K562 (cell line): ENCODE data around the gene ZNF582. TPM values are rescaled to one million over a fixed set of nuclear protein-coding genes. Genes with fewer than 3 reads are reported as not detected.

Experiments used
- ARID1B ChIP-seq: fragments of 450-650 bp; IDR thresholded peaks from 2 replicates; pipeline ENCODE4 v1.6.1; 2016; ENCODE audit warnings: antibody characterized with exemption, mild to moderate bottlenecking, inconsistent platforms
- BACH1 ChIP-seq: fragments of 200-800 bp; sonication (Bioruptor generic); IDR thresholded peaks from 2 replicates; pipeline ENCODE4 v1.6.1; 2016; ENCODE audit warnings: missing genetic modification characterization, missing compliant biosample characterization
- CREM ChIP-seq: IDR thresholded peaks from 2 replicates; pipeline ENCODE4 v1.6.1; 2014; ENCODE audit warnings: antibody characterized with exemption, low read depth
- CXXC5 ChIP-seq: fragments of 250-450 bp; sonication (Bioruptor Pico); IDR thresholded peaks from 2 replicates; pipeline ENCODE4 v1.8.0; 2022; ENCODE audit warnings: inconsistent platforms, mild to moderate bottlenecking, moderate library complexity
- DPF2 ChIP-seq: fragments of 450-650 bp; IDR thresholded peaks from 2 replicates; pipeline ENCODE4 v1.6.1; 2016
- EWSR1 ChIP-seq: fragments of 450-650 bp; IDR thresholded peaks from 2 replicates; pipeline ENCODE4 v1.6.1; 2018; ENCODE audit warnings: borderline replicate concordance, mild to moderate bottlenecking, low read depth, moderate library complexity; ENCODE audit not compliant: partially characterized antibody
- KHSRP ChIP-seq: fragments of 450-650 bp; IDR thresholded peaks from 2 replicates; pipeline ENCODE4 v1.6.1; 2017
- MYC ChIP-seq, 2 experiments: fragments of 250-450 bp in 1 of 2; sonication (Bioruptor Pico) in 1 of 2; IDR thresholded peaks; 2 replicates each; pipeline versions ENCODE4 v1.5.1 to v1.6.1; 2012 to 2021; ENCODE audit warnings: low read depth in 2 of 2, borderline replicate concordance in 1 of 2, improper control_type of control experiment in 1 of 2, low read length in 1 of 2, mild to moderate bottlenecking in 1 of 2, moderate library complexity in 1 of 2
- NR2C1 ChIP-seq, 2 experiments: fragments of 450-650 bp; IDR thresholded peaks; 2 replicates each; pipeline ENCODE4 v1.6.1; 2017; ENCODE audit warnings: mild to moderate bottlenecking in 2 of 2, antibody characterized with exemption in 1 of 2, inconsistent platforms in 1 of 2, missing compliant biosample characterization in 1 of 2, missing genetic modification characterization in 1 of 2
- OTX1 ChIP-seq: fragments of 450-650 bp; formaldehyde crosslinking; IDR thresholded peaks from 2 replicates; pipeline ENCODE4 v1.4.0; 2022; ENCODE audit warnings: mild to moderate bottlenecking
- PML ChIP-seq: IDR thresholded peaks from 2 replicates; pipeline ENCODE4 v1.6.1; 2012; ENCODE audit warnings: low read length, inconsistent platforms
- RHOXF2B ChIP-seq: fragments of 250-450 bp; sonication (Bioruptor Pico); conservative IDR thresholded peaks from 2 replicates; pipeline ENCODE4 v1.5.1; 2021
- SMARCA5 ChIP-seq: fragments of 450-650 bp; IDR thresholded peaks from 2 replicates; pipeline ENCODE4 v1.6.1; 2016
- TAF7 ChIP-seq: fragments of 450-650 bp; IDR thresholded peaks from 2 replicates; pipeline ENCODE4 v1.6.1; 2016; ENCODE audit warnings: missing genetic modification characterization, missing compliant biosample characterization
- TRIM24 ChIP-seq, 2 experiments: fragments of 450-650 bp; IDR thresholded peaks; 2 replicates each; pipeline ENCODE4 v1.6.1; 2016
- ZNF311 ChIP-seq: fragments of 250-450 bp; sonication (Bioruptor Pico); IDR thresholded peaks from 2 replicates; pipeline ENCODE4 v1.4.0; 2020; ENCODE audit warnings: mild to moderate bottlenecking, moderate library complexity
- ZNF561 ChIP-seq: fragments of 450-650 bp; formaldehyde crosslinking; conservative IDR thresholded peaks from 2 replicates; pipeline ENCODE4 v1.4.0; 2020; ENCODE audit warnings: mild to moderate bottlenecking, moderate library complexity
- ZNF644 ChIP-seq: fragments of 200-800 bp; sonication (Bioruptor generic); IDR thresholded peaks from 2 replicates; pipeline ENCODE4 v1.6.1; 2016; ENCODE audit warnings: low read depth, missing genetic modification characterization, missing compliant biosample characterization
- polyA plus RNA-seq, 8 experiments: library from polyadenylated mRNA; depleted of rRNA in 4 of 8; stranded (reverse) in 5 of 8; unstranded in 3 of 8; fragments of >200 nt; fragmentation: Nextera tagmentation in 2 of 8; fragmentation: Illumina TruSeq in 1 of 8; extraction: Ambion mirVana in 2 of 8; extraction: Trizol in 1 of 8; gene quantifications; 2 replicates each; pipeline versions ENCODE4 v1.2.1 to v1.2.3, GENCODE V29; 2011 to 2014; ENCODE audit warnings: inconsistent platforms in 1 of 8, missing spikeins in 1 of 8
- total RNA-seq, 7 experiments: library from RNA; depleted of rRNA in 6 of 7; stranded (reverse); fragments of >200 nt in 6 of 7; fragmentation: Illumina TruSeq in 2 of 7; extraction: Trizol in 2 of 7; gene quantifications; 2 replicates each; pipeline versions ENCODE4 v1.2.1 to v1.2.3, GENCODE V29; 2011 to 2021; ENCODE audit warnings: low replicate concordance in 1 of 7
- TF ChIP-seq, protein P1 (sequence below): fragments of 250-450 bp; sonication (Bioruptor Pico); IDR thresholded peaks from 2 replicates; pipeline ENCODE4 v1.5.0; 2021; ENCODE audit warnings: mild to moderate bottlenecking, borderline replicate concordance
- TF ChIP-seq, protein P2 (sequence below): fragments of 250-450 bp; sonication (Bioruptor Pico); IDR thresholded peaks from 2 replicates; pipeline ENCODE4 v1.5.0; 2020; ENCODE audit warnings: mild to moderate bottlenecking
- TF ChIP-seq, protein P3 (sequence below), 3 experiments: fragments of 200-800 bp in 1 of 3; sonication (Bioruptor generic) in 1 of 3; sonication (generic) in 1 of 3; formaldehyde crosslinking in 1 of 3; IDR thresholded peaks; 2 replicates each; pipeline versions ENCODE4 v1.6.1 to v1.8.0; 2016 to 2022; ENCODE audit warnings: mild to moderate bottlenecking in 2 of 3, missing compliant biosample characterization in 2 of 3, missing genetic modification characterization in 2 of 3, missing genetic modification reagents in 1 of 3
- TF ChIP-seq, protein P4 (sequence below): fragments of 450-650 bp; formaldehyde crosslinking; IDR thresholded peaks from 2 replicates; pipeline ENCODE4 v1.4.0; 2020; ENCODE audit warnings: mild to moderate bottlenecking, moderate library complexity

ZNF582 gene
- total and polyA plus RNA-seq, 9 of the 15 experiments (the other 6 are each of a cell fraction or from before 2014, with no cell fraction given) = 0.72 to 3.3 (median 1.6) TPM

DNA sequence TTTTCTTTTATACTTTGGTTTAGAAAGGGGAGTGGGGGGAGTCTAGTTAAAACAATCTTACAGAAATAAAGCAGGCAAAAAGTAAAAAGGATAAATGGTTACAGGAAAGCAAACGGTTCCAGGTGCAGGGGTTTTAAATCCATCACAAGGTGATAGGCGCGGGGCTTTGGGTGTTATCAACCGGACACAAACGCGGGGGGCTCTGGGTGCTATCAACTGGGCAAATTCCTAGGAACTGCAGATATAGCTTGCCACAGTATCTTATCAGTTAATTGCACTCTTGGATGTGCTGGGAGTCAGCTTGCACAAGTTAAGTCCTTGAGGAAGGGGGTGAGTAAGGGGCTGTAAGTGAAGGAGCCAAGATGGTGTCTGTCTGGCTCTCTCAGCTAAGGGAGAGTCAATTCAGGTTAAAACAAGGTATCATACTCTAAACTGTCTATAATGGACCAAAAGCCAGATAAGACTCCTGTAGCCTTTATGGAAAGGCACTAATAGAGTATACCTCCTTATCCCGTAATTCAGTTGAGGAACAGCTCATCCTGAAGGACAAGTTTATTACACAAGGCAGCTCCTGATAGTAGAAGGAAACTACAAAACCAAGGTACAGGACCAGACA, 46.1 kb downstream of the ZNF582 start (continued):
- TF ChIP-seq EWSR1 (no peak), CXXC5 (CRISPR knock-in tag) (peak; percentile 77), ZNF311 (peak; percentile 89), MYC (IDR thresholded peaks at IDR 0.05; ENCODE audit: low read depth, low read length) (no peak), MYC (CRISPR knock-in tag; IDR thresholded peaks at IDR 0.05; ENCODE audit: borderline replicate concordance, low read depth) (0 out of 2 replicates have a peak, but pooled peaks have one; percentile 58), OTX1 (CRISPR knock-in tag) (no peak), NR2C1 (IDR thresholded peaks at IDR 0.05) (no peak), NR2C1 (tag; IDR thresholded peaks at IDR 0.05) (peak; percentile 65; the same call in 1 of the 2 replicates), CREM (no peak), PML (0 out of 2 replicates have a peak, but pooled peaks have one; percentile 41), ARID1B (peak; percentile 84), TAF7 (tag) (0 out of 2 replicates have a peak, but pooled peaks have one; percentile 10), RHOXF2B (0 out of 2 replicates have a peak, but pooled peaks have one; percentile 70), SMARCA5 (no peak), KHSRP (no peak), BACH1 (tag) (no peak), TRIM24 (IDR thresholded peaks at IDR 0.05) (peak in 1 of 2 experiments; percentile 38; a peak in 1 of 4 replicates), ZNF561 (CRISPR knock-in tag) (no peak), ZNF644 (tag) (0 out of 2 replicates have a peak, but pooled peaks have one; percentile 30), DPF2 (peak; percentile 27; the same call in 1 of the 2 replicates)
- TF ChIP-seq, protein P1, sequence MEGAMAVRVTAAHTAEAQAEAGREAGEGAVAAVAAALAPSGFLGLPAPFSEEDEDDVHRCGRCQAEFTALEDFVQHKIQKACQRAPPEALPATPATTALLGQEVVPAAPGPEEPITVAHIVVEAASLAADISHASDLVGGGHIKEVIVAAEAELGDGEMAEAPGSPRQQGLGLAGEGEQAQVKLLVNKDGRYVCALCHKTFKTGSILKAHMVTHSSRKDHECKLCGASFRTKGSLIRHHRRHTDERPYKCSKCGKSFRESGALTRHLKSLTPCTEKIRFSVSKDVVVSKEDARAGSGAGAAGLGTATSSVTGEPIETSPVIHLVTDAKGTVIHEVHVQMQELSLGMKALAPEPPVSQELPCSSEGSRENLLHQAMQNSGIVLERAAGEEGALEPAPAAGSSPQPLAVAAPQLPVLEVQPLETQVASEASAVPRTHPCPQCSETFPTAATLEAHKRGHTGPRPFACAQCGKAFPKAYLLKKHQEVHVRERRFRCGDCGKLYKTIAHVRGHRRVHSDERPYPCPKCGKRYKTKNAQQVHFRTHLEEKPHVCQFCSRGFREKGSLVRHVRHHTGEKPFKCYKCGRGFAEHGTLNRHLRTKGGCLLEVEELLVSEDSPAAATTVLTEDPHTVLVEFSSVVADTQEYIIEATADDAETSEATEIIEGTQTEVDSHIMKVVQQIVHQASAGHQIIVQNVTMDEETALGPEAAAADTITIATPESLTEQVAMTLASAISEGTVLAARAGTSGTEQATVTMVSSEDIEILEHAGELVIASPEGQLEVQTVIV (CRISPR knock-in tag) = 0 out of 2 replicates have a peak, but pooled peaks have one; percentile 40
- TF ChIP-seq, protein P2, sequence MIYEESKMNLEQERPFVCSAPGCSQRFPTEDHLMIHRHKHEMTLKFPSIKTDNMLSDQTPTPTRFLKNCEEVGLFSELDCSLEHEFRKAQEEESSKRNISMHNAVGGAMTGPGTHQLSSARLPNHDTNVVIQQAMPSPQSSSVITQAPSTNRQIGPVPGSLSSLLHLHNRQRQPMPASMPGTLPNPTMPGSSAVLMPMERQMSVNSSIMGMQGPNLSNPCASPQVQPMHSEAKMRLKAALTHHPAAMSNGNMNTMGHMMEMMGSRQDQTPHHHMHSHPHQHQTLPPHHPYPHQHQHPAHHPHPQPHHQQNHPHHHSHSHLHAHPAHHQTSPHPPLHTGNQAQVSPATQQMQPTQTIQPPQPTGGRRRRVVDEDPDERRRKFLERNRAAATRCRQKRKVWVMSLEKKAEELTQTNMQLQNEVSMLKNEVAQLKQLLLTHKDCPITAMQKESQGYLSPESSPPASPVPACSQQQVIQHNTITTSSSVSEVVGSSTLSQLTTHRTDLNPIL = 0 out of 2 replicates have a peak, but pooled peaks have one; percentile 59
- TF ChIP-seq, protein P3, sequence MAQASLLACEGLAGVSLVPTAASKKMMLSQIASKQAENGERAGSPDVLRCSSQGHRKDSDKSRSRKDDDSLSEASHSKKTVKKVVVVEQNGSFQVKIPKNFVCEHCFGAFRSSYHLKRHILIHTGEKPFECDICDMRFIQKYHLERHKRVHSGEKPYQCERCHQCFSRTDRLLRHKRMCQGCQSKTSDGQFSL (CRISPR knock-in tag; IDR thresholded peaks at IDR 0.05) = no peak
- TF ChIP-seq, protein P3 (tag; IDR thresholded peaks at IDR 0.05) = peak in 1 of 2 experiments; percentile 63; a peak in 1 of 4 replicates
- TF ChIP-seq, protein P4, sequence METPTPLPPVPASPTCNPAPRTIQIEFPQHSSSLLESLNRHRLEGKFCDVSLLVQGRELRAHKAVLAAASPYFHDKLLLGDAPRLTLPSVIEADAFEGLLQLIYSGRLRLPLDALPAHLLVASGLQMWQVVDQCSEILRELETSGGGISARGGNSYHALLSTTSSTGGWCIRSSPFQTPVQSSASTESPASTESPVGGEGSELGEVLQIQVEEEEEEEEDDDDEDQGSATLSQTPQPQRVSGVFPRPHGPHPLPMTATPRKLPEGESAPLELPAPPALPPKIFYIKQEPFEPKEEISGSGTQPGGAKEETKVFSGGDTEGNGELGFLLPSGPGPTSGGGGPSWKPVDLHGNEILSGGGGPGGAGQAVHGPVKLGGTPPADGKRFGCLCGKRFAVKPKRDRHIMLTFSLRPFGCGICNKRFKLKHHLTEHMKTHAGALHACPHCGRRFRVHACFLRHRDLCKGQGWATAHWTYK (CRISPR knock-in tag) = peak; percentile 88
